GM10266 (cell line): Measurements from ENCODE around the gene CTNS.

Experiments used
- DNase-seq: peaks from one replicate; pipeline ENCODE4 v3.0.0; 2012; ENCODE audit errors: extremely low spot score
- TF ChIP-seq, protein P1 (sequence below): IDR thresholded peaks from 2 replicates; pipeline ENCODE4 v1.5.1; 2012; ENCODE audit warnings: mild to moderate bottlenecking, low read depth; ENCODE audit not compliant: control insufficient read depth, insufficient read depth; ENCODE audit errors: missing control alignments

The CTNS gene

GRCh38 chr17:3685174-3685573 is 48.6 kb downstream of the CTNS start:
- TF ChIP-seq, protein P1, sequence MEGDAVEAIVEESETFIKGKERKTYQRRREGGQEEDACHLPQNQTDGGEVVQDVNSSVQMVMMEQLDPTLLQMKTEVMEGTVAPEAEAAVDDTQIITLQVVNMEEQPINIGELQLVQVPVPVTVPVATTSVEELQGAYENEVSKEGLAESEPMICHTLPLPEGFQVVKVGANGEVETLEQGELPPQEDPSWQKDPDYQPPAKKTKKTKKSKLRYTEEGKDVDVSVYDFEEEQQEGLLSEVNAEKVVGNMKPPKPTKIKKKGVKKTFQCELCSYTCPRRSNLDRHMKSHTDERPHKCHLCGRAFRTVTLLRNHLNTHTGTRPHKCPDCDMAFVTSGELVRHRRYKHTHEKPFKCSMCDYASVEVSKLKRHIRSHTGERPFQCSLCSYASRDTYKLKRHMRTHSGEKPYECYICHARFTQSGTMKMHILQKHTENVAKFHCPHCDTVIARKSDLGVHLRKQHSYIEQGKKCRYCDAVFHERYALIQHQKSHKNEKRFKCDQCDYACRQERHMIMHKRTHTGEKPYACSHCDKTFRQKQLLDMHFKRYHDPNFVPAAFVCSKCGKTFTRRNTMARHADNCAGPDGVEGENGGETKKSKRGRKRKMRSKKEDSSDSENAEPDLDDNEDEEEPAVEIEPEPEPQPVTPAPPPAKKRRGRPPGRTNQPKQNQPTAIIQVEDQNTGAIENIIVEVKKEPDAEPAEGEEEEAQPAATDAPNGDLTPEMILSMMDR, result no peak
- DNase-seq, result no peak

GRCh38 chr17:3688027-3688553 is 51.5 kb downstream of the CTNS start:
- DNase-seq, result no peak
- TF ChIP-seq, protein P1, result no peak

DNA sequence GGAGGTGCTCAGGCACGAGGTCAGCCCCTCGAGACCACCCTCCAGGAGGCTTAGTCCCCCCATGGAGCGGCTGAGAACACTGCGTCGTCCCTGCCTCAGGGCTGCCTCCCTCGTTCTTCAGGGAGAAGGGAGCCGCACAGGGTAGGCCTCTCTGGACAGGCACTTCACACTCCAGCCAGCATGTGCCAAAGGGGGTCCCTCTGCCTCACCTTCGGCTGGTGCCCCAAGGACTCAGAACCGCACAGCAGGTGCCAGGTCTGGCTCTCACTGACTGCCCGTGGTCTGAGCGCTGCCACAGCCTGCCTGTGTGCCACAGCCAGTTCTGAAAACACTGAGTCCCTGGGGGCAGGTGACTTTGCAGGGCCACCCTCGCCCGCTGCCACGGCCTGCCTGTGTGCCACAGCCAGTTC is 52.3 kb downstream of the CTNS start:
- DNase-seq, result no peak

GRCh38 chr17:3689262-3690093 is 52.9 kb downstream of the CTNS start:
- DNase-seq, result no peak
- TF ChIP-seq, protein P1, result no peak

More for the DNA sequence above, 52.3 kb downstream of the CTNS start:
- TF ChIP-seq, protein P1, result no peak

- TF ChIP-seq, protein P1, result no peak
- no peak for DNase-seq
These were observed 53.6 kb downstream of the CTNS start for GRCh38 chr17:3690094-3690715.

- DNase-seq, result no peak
- TF ChIP-seq, protein P1, result peak; percentile 31
These were observed 55.1 kb downstream of the CTNS start for GRCh38 chr17:3691617-3692067.

GRCh38 chr17:3692346-3692745 is 55.8 kb downstream of the CTNS start:
- TF ChIP-seq, protein P1, result peak; percentile 19
- DNase-seq, result no peak
